SK-N-SH (cell line): ENCODE measurements around the gene PTPRJ.

Experiments used
- CTCF ChIP-seq: fragments of 200-600 bp; sonication (generic); IDR thresholded peaks from 2 replicates; pipeline ENCODE4 v1.6.1; 2017; ENCODE audit warnings: antibody characterized with exemption, mild to moderate bottlenecking, moderate library complexity
- EZH2phosphoT487 ChIP-seq: fragments of 200-600 bp; sonication (generic); IDR thresholded peaks from 2 replicates; pipeline ENCODE4 v1.6.1; 2017; ENCODE audit warnings: low read depth, mixed run types, mild to moderate bottlenecking, antibody characterized with exemption, moderate library complexity, borderline replicate concordance
- GABPA ChIP-seq: IDR thresholded peaks from 2 replicates; pipeline ENCODE4 v1.4.0; 2012; ENCODE audit warnings: low read depth, mild to moderate bottlenecking
- JUND ChIP-seq: IDR thresholded peaks from 2 replicates; pipeline ENCODE4 v1.4.0; 2012
- PBX3 ChIP-seq: IDR thresholded peaks from 2 replicates; pipeline ENCODE4; 2012
- POLR2AphosphoS5 ChIP-seq: IDR thresholded peaks from 2 replicates; pipeline ENCODE4 v1.6.1; 2012; ENCODE audit warnings: low read depth, low read length
- RAD21 ChIP-seq: IDR thresholded peaks from 2 replicates; pipeline ENCODE4 v1.6.1; 2012; ENCODE audit warnings: mild to moderate bottlenecking, low read length
- REST ChIP-seq: IDR thresholded peaks from 2 replicates; pipeline ENCODE4 v1.6.1; 2012; ENCODE audit warnings: mild to moderate bottlenecking, low read depth, low read length, moderate library complexity
- SIN3A ChIP-seq: IDR thresholded peaks from 2 replicates; pipeline ENCODE4 v1.6.1; 2012; ENCODE audit warnings: low read depth, mild to moderate bottlenecking, low read length, moderate library complexity, borderline replicate concordance
- SMC3 ChIP-seq: IDR thresholded peaks from 2 replicates; pipeline ENCODE4 v1.6.1; 2012; ENCODE audit warnings: low read depth, low read length, improper control_type of control experiment
- USF2 ChIP-seq: fragments of 150-350 bp; IDR thresholded peaks from 2 replicates; pipeline ENCODE4 v1.6.1; 2017; ENCODE audit warnings: antibody characterized with exemption, low read length, low read depth, borderline replicate concordance

GRCh38 chr11:48001438-48002021 lies 21.2 kb downstream of the PTPRJ start:
- 0 out of 2 replicates have a peak, but pooled peaks have one; percentile 13 for TF ChIP-seq PBX3
- TF ChIP-seq USF2, result no peak
- no peak for TF ChIP-seq POLR2AphosphoS5
- no peak for TF ChIP-seq EZH2phosphoT487
- no peak for TF ChIP-seq RAD21
- no peak for TF ChIP-seq CTCF
- TF ChIP-seq REST, result no peak
- no peak for TF ChIP-seq GABPA
- no peak for TF ChIP-seq JUND
- no peak for TF ChIP-seq SIN3A
- no peak for TF ChIP-seq SMC3
